GM12892 (cell line): Measurements from ENCODE around the gene KIF23. TPM values are rescaled to one million over a fixed set of nuclear protein-coding genes. Genes with fewer than 3 reads are reported as not detected.
A peak's percentile ranks its signal among the peaks of the same experiment; 100 is the strongest.
"Not testable (repeated sequence)": the region's sequence is repeated elsewhere in the genome, so short reads cannot be mapped to it uniquely, and the experiment has no call there.

Experiments used
- DNase-seq: peaks from one replicate; pipeline ENCODE4 v3.0.0; 2011; ENCODE audit not compliant: insufficient read length
- FAIRE-seq: peaks from 2 replicates; lab custom pipeline; 2011; peaks lifted over from hg19 to GRCh38; lab: Jason Lieb, UNC
- POLR2A ChIP-seq: IDR thresholded peaks from 2 replicates; pipeline ENCODE4 v1.6.1; 2011; ENCODE audit warnings: low read depth, low read length, control low read depth
- POLR2AphosphoS5 ChIP-seq: IDR thresholded peaks from 2 replicates; pipeline ENCODE4 v1.6.1; 2011; ENCODE audit warnings: low read depth, low read length, control low read depth
- TAF1 ChIP-seq: IDR thresholded peaks from 2 replicates; pipeline ENCODE4 v1.6.1; 2011; ENCODE audit warnings: low read depth, mild to moderate bottlenecking, control low read depth, low read length, borderline replicate concordance
- polyA plus RNA-seq: library from polyadenylated mRNA; unstranded; fragments of >200 nt; gene quantifications from one replicate; pipeline ENCODE4 v1.2.1, GENCODE V29; 2012; ENCODE audit warnings: missing spikeins, inconsistent platforms; ENCODE audit not compliant: missing spikeins

The KIF23 gene
- polyA plus RNA-seq: 20.4 TPM

DNA sequence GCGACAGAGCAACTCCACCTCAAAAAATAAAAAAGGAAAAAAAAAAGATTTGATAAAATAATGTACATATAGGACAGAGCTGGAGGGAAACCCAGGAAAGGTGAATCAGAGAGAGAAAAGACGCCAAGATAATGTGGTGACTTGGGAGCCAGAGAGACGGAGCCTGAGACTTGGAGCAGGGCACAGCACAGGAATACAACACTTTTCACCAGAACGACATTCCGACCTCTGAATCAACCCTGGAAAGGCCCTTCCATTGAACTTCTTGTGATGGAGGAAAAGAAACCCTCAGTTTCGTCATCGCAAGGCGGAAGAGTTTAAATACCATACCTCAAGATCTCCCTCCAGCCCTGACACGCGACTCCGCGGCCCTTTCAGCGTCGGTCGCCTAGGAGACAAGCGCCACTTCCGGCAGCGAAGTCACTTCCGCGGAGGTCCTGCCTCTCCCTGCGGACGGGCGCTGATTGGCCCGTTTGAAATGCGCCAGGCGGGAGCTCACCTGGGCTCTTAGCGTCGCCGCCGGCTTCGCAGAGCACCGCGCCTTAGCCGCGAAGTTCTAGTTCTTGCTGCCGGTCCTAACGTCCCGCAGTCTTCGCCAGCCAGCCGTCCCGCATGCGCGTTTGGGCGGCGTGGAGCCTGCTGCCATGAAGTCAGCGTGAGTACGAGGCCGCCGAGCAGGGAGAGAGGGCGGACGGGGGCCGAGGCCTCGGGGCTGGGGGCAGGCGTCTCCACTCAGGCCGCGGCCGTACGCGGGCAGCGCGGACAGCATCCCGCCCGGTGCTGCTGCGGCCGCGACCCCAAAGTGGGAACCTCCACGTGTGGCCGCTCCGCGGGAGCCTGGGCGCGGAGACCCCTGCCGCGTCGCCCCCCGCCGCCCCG, at the start of gene KIF23:
KIF23 (plus strand) TSS at position 528 of the 879 bp plus-strand sequence; CDS start at position 645, 117 bp downstream.
- TF ChIP-seq POLR2AphosphoS5 (no peak), TAF1 (no peak), POLR2A (peak; percentile 59; the same call in 1 of the 2 replicates)
- peak; percentile 94 for FAIRE-seq
- DNase-seq: peak; percentile 95

DNA sequence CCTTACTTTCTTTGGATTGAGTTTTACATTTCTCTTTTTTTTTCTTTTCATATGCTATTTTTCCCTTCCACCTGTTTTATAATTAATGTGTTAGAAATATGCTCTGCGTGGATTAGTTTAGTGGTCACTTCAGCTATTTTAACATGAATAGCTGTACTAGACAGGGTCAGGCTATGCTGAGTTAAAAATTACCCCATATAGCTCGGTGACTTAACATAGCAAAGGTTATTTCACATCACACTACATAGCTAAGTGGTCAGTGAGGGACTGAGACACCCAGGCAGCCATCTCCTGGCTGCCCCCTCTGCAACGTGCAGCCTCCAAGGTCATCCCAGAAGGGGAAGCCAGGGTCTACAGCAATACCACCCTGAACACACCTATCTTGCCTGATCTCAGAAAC, 46.9 kb upstream of the KIF23 start:
- DNase-seq: no peak
- TF ChIP-seq POLR2A (no peak), TAF1 (no peak), POLR2AphosphoS5 (no peak)
- no peak for FAIRE-seq

GRCh38 chr15:69369631-69370030, 44.5 kb upstream of the KIF23 start:
- no peak for DNase-seq
- FAIRE-seq: no peak

GRCh38 chr15:69373406-69373805, 40.7 kb upstream of the KIF23 start:
- DNase-seq (no peak), FAIRE-seq (no peak)
- TF ChIP-seq POLR2A: no peak
- TF ChIP-seq POLR2AphosphoS5: no peak
- TF ChIP-seq TAF1: no peak

More at GRCh38 chr15:69369631-69370030, 44.5 kb upstream of the KIF23 start:
- no peak for TF ChIP-seq POLR2A
- no peak for TF ChIP-seq POLR2AphosphoS5
- TF ChIP-seq TAF1: no peak

GRCh38 chr15:69375151-69375790, 38.9 kb upstream of the KIF23 start:
- no peak for FAIRE-seq
- TF ChIP-seq TAF1: no peak
- TF ChIP-seq POLR2AphosphoS5: no peak
- TF ChIP-seq POLR2A: no peak
- DNase-seq: no peak

GRCh38 chr15:69377216-69377970, 36.8 kb upstream of the KIF23 start:
- no peak for TF ChIP-seq TAF1
- TF ChIP-seq POLR2AphosphoS5: no peak
- FAIRE-seq (no peak), DNase-seq (no peak)

DNA sequence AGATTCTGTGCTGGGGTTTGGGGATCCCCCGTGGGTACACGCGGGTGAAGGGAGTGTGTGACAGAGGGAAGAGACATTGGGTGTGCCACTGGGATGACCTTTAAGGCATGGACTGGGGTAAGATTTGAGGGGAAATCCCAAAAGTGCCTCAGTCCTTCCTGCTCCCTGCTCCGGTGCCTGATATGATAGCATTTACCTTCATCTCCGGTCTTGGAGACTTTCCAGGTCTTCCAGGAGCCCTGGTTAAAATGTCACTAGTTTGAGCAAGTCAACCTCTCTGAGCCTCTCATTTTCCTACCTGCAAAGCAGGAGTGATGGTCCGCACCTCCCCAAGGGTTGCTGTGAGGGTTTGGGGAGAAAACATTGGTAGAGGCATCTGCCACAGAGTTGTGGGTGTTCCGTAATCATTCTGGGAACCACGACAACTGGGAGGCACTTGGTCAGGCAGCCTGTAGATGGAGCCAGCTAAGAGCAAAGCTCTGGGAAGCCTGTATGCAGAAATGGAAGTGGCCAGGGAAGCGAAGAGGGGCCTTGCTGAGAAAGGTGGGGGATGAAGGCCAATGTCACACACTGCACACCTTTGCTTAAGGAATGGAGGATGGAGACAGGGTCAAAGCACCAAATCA, 33.9 kb upstream of the KIF23 start:
- FAIRE-seq (no peak), DNase-seq (no peak)
- TF ChIP-seq POLR2A (no peak), TAF1 (no peak)

DNA sequence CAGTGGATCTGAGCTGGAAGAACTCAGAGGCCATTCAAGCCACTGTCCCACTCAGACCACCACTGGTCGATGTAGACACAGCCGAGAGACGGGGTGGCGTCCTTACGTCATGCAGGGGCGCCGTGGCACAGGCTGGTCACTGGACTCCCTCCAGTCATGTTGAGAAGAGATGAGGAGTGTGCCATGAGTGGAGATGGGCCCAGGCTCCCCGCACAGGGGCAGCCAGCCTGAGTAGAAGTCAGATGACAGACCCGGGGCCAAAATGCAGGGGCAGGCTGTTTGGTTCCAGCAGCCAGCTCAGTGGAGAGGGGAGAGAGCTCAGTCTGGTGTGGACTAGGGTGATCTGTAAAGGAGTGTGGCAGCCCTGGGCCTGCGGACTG, 33.4 kb upstream of the KIF23 start:
- FAIRE-seq: no peak
- DNase-seq: no peak
- TF ChIP-seq POLR2AphosphoS5 (no peak), TAF1 (no peak), POLR2A (no peak)

DNA sequence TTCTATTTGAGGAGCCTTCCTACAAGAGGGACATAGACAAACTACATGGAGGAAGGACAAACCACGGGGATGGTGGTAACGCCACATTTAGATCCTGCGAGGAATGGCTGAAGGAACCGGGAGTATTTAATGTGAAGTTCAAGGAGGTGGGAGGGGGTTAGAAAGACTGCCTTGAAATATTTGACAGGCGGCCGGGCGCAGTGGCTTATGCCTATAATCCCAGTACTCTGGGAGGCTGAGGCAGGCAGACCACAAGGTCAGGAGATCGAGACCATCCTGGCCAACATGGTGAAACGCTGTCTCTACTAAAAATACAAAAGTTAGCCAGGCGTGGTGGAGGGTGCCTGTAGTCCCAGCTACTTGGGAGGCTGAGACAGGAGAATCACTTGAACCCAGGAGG, 32.0 kb upstream of the KIF23 start:
- FAIRE-seq, DNase-seq: not testable (repeated sequence)

DNA sequence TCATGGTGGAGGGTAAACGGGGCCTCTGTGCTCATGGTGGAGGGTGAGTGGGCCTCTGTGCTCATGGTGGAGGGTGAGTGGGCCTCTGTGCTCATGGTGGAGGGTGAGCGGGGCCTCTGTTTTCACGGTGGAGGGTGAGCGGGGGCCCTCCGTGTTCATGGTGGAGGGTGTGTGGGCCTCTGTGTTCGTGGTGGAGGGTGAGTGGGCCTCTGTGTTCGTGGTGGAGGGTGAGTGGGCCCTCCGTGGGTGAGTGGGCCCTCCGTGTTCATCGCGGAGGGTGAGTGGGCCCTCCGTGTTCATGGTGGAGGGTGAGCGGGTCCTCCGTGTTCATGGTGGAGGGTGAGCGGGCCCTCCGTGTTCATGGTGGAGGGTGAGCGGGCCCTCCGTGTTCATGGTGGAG, 30.1 kb upstream of the KIF23 start:
- DNase-seq, FAIRE-seq: not testable (repeated sequence)

- TF ChIP-seq TAF1: no peak
- no peak for TF ChIP-seq POLR2A
- no peak for TF ChIP-seq POLR2AphosphoS5
- DNase-seq (no peak), FAIRE-seq (no peak)
Measured at GRCh38 chr15:69384626-69385598, 29.2 kb upstream of the KIF23 start.
